Measurements from ENCODE around the gene SCOC.

SCOC gene

DNA sequence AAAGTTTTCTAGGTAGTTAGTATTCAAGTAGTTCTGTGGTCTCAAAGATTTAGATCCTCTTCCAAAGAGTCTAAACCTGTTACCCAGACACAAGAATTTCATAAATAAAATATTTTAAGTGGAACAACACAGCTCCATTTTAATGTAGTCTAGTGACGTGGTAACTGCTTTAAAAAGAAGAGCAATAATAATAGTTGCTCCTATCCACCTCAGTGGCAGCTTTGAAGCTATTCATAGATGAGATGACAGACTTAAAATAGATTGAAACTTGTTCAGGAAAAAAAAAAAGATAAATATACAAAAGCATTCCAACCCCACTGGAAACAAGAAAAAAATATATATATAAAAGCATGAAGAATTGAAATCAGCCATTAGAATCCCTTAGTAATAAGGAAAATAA lies 14.6 kb downstream of the SCOC start:
- no peak overlapping the region for H3K27ac ChIP-seq (ENCODE audit: low read depth, low read length)
- no CpG with 5 or more reads among the region's 1 CpG for WGBS (ENCODE audit: extremely low coverage, insufficient coverage, insufficient read length)

DNA sequence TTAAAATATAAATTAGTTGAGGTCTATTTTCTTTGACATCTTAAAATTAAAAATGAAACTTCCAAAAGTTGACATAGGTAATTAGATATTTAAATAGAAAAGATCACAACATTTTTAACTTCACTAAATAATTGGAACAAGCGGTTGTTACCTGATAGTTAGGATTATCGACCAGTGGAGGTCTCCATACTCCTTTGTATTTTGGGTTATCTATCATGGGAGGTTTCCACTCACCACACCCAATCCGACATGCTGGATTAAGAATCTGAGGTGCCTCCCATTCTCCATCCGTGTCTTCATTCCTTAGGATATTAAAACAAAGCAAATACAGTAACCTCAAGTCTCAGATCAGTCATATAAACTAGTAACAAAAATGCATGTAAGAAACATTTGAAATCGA lies 22.2 kb downstream of the SCOC start:
- Histone ChIP-seq H4K12ac (ENCODE audit: low read depth, low read length) (no peak overlapping the region), H3K14ac (ENCODE audit: low read length) (no peak overlapping the region), H3K79me2 (ENCODE audit: control insufficient read depth, insufficient read depth, low read length, poor library complexity) (no peaks in the 10 kb centered on the region), H2AFZ (ENCODE audit: insufficient read depth, low read length, poor library complexity) (no peak overlapping the region), H3K27ac (ENCODE audit: low read depth, low read length) (no peak overlapping the region), H3K9ac (ENCODE audit: low read length) (no peak overlapping the region), H2BK120ac (ENCODE audit: insufficient read depth, low read length, poor library complexity) (no peak overlapping the region), H3K4me1 (ENCODE audit: control insufficient read depth in 1 of 2, insufficient read depth in 2 of 2, low read length in 2 of 2) (no peaks in the 10 kb centered on the region), H3K4me3 (ENCODE audit: low read depth, low read length) (no peak overlapping the region), H4K8ac (ENCODE audit: low read depth, low read length) (no peak overlapping the region), H3K4me2 (ENCODE audit: low read length) (no peak overlapping the region), H4K91ac (ENCODE audit: low read depth, low read length) (no peak overlapping the region), H3K36me3 (ENCODE audit: control insufficient read depth in 1 of 2, insufficient read depth in 2 of 2, low read length in 2 of 2) (no peaks in the 10 kb centered on the region), H2BK12ac (ENCODE audit: low read length) (no peak overlapping the region), H3K4ac (ENCODE audit: low read depth, low read length) (no peak overlapping the region), H2AK5ac (ENCODE audit: low read length) (no peak overlapping the region), H2BK5ac (ENCODE audit: low read depth, low read length, poor library complexity) (no peak overlapping the region), H3K27me3 (ENCODE audit: insufficient read depth, low read length) (no peaks in the 10 kb centered on the region), H3K18ac (ENCODE audit: low read length) (no peak overlapping the region), H3K79me1 (ENCODE audit: low read length) (no peaks in the 10 kb centered on the region), H3K23ac (ENCODE audit: low read length) (no peak overlapping the region), H3K9me3 (ENCODE audit: insufficient read depth, low read depth, low read length) (no peaks in the 10 kb centered on the region)
- WGBS (ENCODE audit: extremely low coverage, insufficient coverage, insufficient read length), result no CpG with 5 or more reads among the region's 5 CpGs
- DNase-seq, result no peak

More for the DNA sequence above, 14.6 kb downstream of the SCOC start:
- H2AFZ ChIP-seq (ENCODE audit: insufficient read depth, low read length, poor library complexity), result no peak overlapping the region
- no peak overlapping the region for H4K12ac ChIP-seq (ENCODE audit: low read depth, low read length)
- H3K4me2 ChIP-seq (ENCODE audit: low read length), result no peak overlapping the region
- no peak overlapping the region for H2AK5ac ChIP-seq (ENCODE audit: low read length)
- no peak overlapping the region for H3K18ac ChIP-seq (ENCODE audit: low read length)
- H3K9me3 ChIP-seq (ENCODE audit: insufficient read depth, low read depth, low read length), result no peaks in the 10 kb centered on the region
- no peak overlapping the region for H3K4ac ChIP-seq (ENCODE audit: low read depth, low read length)
- H3K4me1 ChIP-seq (ENCODE audit: control insufficient read depth in 1 of 2, insufficient read depth in 2 of 2, low read length in 2 of 2), result no peaks in the 10 kb centered on the region
- no peak for DNase-seq
- H3K36me3 ChIP-seq (ENCODE audit: control insufficient read depth in 1 of 2, insufficient read depth in 2 of 2, low read length in 2 of 2), result peaks cover 0 to under 1% of the 10 kb centered on the region in 2 experiments
- no peak overlapping the region for H2BK5ac ChIP-seq (ENCODE audit: low read depth, low read length, poor library complexity)
- no peak overlapping the region for H4K91ac ChIP-seq (ENCODE audit: low read depth, low read length)
- no peak overlapping the region for H3K23ac ChIP-seq (ENCODE audit: low read length)
- no peaks in the 10 kb centered on the region for H3K79me1 ChIP-seq (ENCODE audit: low read length)
- no peak overlapping the region for H3K14ac ChIP-seq (ENCODE audit: low read length)
- H3K9ac ChIP-seq (ENCODE audit: low read length), result no peak overlapping the region
- H2BK120ac ChIP-seq (ENCODE audit: insufficient read depth, low read length, poor library complexity), result no peak overlapping the region
- no peak overlapping the region for H3K4me3 ChIP-seq (ENCODE audit: low read depth, low read length)
- no peaks in the 10 kb centered on the region for H3K79me2 ChIP-seq (ENCODE audit: control insufficient read depth, insufficient read depth, low read length, poor library complexity)
- no peak overlapping the region for H4K8ac ChIP-seq (ENCODE audit: low read depth, low read length)
- no peaks in the 10 kb centered on the region for H3K27me3 ChIP-seq (ENCODE audit: insufficient read depth, low read length)
- H2BK12ac ChIP-seq (ENCODE audit: low read length), result no peak overlapping the region

DNA sequence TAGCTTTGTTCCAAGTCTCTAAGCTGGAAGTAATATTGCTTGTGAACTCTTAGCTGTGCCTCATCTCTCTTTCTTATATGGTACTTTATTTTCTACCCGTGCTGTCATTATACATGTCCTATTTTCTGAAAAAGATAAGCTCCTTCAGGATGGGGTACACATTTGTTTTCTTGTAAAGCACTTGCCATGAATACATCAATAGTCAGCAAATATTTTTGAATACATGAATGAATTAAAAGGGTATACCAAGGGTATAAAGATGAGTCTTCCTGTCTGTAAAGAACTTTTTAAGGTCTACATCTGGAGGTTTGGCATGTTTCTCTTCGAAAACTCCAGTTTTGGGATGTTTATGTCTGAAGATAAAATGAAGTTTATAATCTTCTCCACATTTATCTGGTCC lies 26.7 kb downstream of the SCOC start:
- Histone ChIP-seq H2AK5ac (ENCODE audit: low read length) (no peak overlapping the region), H3K23ac (ENCODE audit: low read length) (no peak overlapping the region), H3K27me3 (ENCODE audit: insufficient read depth, low read length) (no peaks in the 10 kb centered on the region), H4K8ac (ENCODE audit: low read depth, low read length) (no peak overlapping the region), H3K14ac (ENCODE audit: low read length) (no peak overlapping the region), H2BK120ac (ENCODE audit: insufficient read depth, low read length, poor library complexity) (no peak overlapping the region), H3K9ac (ENCODE audit: low read length) (no peak overlapping the region), H3K18ac (ENCODE audit: low read length) (no peak overlapping the region), H4K91ac (ENCODE audit: low read depth, low read length) (no peak overlapping the region), H3K4me2 (ENCODE audit: low read length) (no peak overlapping the region), H2BK5ac (ENCODE audit: low read depth, low read length, poor library complexity) (no peak overlapping the region), H2AFZ (ENCODE audit: insufficient read depth, low read length, poor library complexity) (no peak overlapping the region), H3K27ac (ENCODE audit: low read depth, low read length) (no peak overlapping the region), H4K12ac (ENCODE audit: low read depth, low read length) (no peak overlapping the region), H3K4ac (ENCODE audit: low read depth, low read length) (no peak overlapping the region), H3K4me1 (ENCODE audit: control insufficient read depth in 1 of 2, insufficient read depth in 2 of 2, low read length in 2 of 2) (no peaks in the 10 kb centered on the region), H3K36me3 (ENCODE audit: control insufficient read depth in 1 of 2, insufficient read depth in 2 of 2, low read length in 2 of 2) (no peaks in the 10 kb centered on the region), H3K79me2 (ENCODE audit: control insufficient read depth, insufficient read depth, low read length, poor library complexity) (no peaks in the 10 kb centered on the region), H3K9me3 (ENCODE audit: insufficient read depth, low read depth, low read length) (no peaks in the 10 kb centered on the region), H3K4me3 (ENCODE audit: low read depth, low read length) (no peak overlapping the region), H3K79me1 (ENCODE audit: low read length) (no peaks in the 10 kb centered on the region), H2BK12ac (ENCODE audit: low read length) (no peak overlapping the region)
- WGBS (ENCODE audit: extremely low coverage, insufficient coverage, insufficient read length), result no CpG with 5 or more reads among the region's 2 CpGs
- no peak for DNase-seq

DNA sequence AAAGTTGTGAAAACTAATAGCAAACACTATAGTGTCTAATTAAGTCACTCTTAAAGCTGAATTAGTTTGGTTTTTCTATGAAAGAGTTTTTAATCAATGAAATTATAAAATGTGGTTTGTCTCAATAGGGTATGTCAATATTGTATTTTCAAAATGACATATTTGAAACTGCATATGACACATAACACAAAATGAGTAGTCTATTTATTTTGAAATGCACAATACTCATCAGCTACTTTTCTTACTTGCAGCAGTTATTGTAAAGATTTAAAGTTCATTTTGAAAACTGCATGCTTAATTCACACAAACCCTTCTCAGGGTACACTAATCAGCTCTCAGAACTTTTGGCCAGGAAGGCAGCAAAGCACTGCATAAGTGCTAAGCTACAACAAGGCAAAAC lies 32.8 kb downstream of the SCOC start:
- DNase-seq, result no peak
- H2BK5ac ChIP-seq (ENCODE audit: low read depth, low read length, poor library complexity), result no peak overlapping the region
- no peaks in the 10 kb centered on the region for H3K4me1 ChIP-seq (ENCODE audit: control insufficient read depth in 1 of 2, insufficient read depth in 2 of 2, low read length in 2 of 2)
- no peaks in the 10 kb centered on the region for H3K27me3 ChIP-seq (ENCODE audit: insufficient read depth, low read length)
- H3K14ac ChIP-seq (ENCODE audit: low read length), result no peak overlapping the region
- no peaks in the 10 kb centered on the region for H3K79me1 ChIP-seq (ENCODE audit: low read length)
- H3K4ac ChIP-seq (ENCODE audit: low read depth, low read length), result no peak overlapping the region
- no peak overlapping the region for H2AK5ac ChIP-seq (ENCODE audit: low read length)
- H4K8ac ChIP-seq (ENCODE audit: low read depth, low read length), result no peak overlapping the region
- H3K23ac ChIP-seq (ENCODE audit: low read length), result no peak overlapping the region
- H3K9ac ChIP-seq (ENCODE audit: low read length), result no peak overlapping the region
- no peak overlapping the region for H3K18ac ChIP-seq (ENCODE audit: low read length)
- no peak overlapping the region for H2BK12ac ChIP-seq (ENCODE audit: low read length)
- no peaks in the 10 kb centered on the region for H3K36me3 ChIP-seq (ENCODE audit: control insufficient read depth in 1 of 2, insufficient read depth in 2 of 2, low read length in 2 of 2)
- no peak overlapping the region for H3K4me3 ChIP-seq (ENCODE audit: low read depth, low read length)
- no peaks in the 10 kb centered on the region for H3K9me3 ChIP-seq (ENCODE audit: insufficient read depth, low read depth, low read length)
- H2AFZ ChIP-seq (ENCODE audit: insufficient read depth, low read length, poor library complexity), result no peak overlapping the region
- no peaks in the 10 kb centered on the region for H3K79me2 ChIP-seq (ENCODE audit: control insufficient read depth, insufficient read depth, low read length, poor library complexity)
- H3K4me2 ChIP-seq (ENCODE audit: low read length), result no peak overlapping the region
- H4K12ac ChIP-seq (ENCODE audit: low read depth, low read length), result no peak overlapping the region
- no peak overlapping the region for H4K91ac ChIP-seq (ENCODE audit: low read depth, low read length)
- H2BK120ac ChIP-seq (ENCODE audit: insufficient read depth, low read length, poor library complexity), result no peak overlapping the region
- no peak overlapping the region for H3K27ac ChIP-seq (ENCODE audit: low read depth, low read length)

Data from trophoblast cell (in vitro differentiated cells and primary cell).